Activated CD4-positive, alpha-beta T cell treated with anti-CD3 and anti-CD28 coated beads for 4 hours (primary cell): ENCODE data around the gene UBTD1.
"Not testable (repeated sequence)": the region's sequence is repeated elsewhere in the genome, so short reads cannot be mapped to it uniquely, and the experiment has no call there.

Experiments used
- DNase-seq, 2 donors: peaks; one replicate each; pipeline ENCODE4 v3.0.0-alpha.2; 2020

UBTD1 gene

DNA sequence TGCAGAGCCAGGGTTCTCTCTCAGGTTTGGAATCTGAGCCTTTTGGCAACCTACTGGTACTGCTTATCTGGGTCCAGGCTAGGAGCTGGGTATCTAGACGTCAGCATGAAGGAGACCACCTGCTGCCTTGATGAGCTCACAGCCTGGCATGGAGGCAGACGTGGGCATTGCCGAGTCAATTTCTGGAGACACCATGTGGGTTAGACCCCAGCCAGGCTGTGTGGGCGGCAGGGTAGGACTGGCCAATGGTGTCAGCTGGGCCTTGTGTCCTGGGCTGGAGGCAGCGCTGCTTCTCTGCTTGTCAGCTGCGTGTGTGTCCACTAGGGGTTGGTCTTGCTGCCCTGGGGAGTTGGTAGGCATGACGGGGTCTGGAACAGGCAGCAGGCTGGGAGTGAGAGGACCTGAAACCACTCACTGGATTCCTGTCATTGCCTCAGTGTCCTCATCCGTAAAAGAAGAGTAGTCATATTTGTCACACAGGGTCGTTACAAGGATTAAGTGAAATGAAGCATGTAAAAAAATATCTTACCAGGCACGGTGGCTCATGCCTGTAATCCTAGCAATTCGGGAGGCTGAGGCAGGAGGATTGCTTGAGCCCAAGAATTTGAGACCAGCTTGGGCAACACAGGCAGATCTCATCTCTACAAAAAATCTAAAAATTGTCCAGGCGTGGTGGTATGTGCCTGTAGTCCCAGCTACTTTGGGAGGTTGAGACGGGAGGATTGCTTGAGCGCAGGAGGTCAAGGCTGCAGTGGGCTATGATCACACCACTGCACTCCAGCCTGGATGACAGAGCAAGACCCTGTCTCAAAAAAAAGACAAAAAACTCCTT lies 42.2 kb downstream of the UBTD1 start:
- DNase-seq = no peak

DNA sequence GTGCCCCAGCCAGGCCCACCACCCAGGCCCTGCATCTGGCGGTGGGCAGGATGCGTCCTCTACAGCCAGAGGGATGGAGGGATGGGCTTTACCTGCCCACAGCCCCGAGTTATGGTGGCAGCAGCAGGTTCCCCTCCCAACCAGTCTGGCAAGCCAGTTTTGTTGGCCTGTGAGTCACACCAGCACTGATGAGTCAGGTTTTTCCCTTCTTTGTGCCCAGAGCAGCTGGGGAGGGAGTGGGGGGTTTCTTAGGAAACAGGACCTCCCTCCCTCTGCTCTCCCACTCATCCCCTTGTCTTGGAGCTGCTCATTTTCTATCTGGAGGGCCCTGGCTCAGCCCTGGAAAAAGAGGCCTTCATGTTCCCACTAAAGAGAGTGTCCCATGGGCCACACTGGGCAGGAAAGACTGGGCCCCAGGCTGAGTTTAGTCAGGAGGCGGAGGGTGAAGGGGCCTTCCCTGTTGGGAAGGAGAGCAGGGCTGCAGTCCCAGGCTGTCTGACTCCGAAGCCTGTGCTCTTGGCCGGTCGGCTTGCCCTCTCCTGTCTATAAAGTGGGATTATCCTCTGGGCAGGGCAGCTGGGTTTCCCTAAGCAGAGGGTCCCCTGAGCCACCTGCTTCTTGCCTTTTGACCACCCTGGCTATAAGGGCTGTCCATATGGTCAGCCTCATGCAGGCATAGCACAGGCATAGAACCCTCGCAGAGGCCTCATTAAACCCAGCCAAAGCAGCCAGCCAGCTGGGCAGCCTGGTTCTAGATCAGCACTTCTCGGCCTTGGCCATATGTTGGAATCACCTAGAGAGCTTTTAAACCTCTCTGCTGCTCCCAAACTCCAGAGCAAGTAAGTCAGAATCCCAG lies 43.7 kb downstream of the UBTD1 start:
- peak; percentile 44 to 49 for DNase-seq

- peak; percentile 42 to 56 for DNase-seq
Measured at GRCh38 chr10:97543025-97543546, 44.4 kb downstream of the UBTD1 start.

DNA sequence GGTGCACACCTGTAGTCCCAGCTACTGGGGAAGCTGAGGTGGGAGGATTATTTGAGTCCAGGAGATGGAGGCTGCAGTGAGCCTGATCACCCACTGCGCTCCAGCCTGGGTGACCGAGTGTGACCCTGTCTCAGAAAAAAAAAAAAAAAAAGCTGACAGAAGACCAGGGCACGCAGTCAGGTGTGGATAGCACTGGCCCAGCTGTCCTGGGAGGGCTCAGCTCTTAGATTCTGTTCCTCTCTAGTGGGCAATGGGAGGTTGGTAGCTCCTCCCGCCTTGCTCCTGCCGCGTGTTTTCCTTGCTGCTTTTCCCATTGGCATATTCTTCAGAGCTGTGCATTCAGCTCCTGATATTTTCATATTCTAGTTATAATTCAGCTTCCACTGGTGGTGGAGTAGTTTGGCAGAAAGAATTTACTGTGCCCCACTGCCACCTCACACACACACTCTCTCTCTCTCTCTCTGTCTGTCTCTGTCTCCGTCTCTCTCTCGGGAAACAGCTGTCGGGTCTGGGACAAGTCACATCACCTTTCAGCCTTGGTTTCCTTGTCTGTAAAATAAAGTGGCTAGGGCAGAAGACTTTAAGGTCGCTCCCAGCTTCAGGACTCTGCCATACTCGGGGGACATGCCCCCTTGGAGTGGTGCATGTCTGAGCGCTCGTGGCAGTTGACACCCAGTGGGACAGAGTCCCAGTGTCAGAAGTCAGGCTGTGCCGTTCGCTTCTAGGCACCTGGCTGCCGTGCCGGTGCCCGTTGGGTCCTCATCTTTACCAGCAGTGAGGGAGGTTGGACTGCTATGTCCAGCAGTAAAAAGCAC lies 47.9 kb downstream of the UBTD1 start:
- no peak for DNase-seq

- DNase-seq = no peak
Measured at GRCh38 chr10:97547271-97547600, 48.5 kb downstream of the UBTD1 start.

DNA sequence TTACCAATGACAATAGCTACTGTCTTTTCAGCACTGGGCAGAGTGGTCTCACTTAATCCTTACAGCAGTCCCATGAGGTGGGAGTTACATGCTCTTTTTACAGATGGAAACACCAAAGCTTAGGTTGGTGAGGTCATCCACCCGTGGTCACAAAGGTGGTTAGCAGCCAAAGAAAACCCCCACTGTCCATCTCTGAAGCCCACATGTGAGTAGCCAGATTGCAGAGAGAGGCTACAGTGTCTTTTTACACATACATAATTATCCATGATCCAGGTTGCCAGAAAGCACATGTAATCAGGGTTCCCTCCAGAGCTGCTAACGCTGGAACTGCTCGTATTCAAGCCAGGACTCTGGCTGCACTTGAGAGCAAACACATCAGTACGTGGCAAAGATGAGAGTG lies 49.2 kb downstream of the UBTD1 start:
- no peak for DNase-seq

- no peak for DNase-seq
Measured at GRCh38 chr10:97548828-97549455, 50.2 kb downstream of the UBTD1 start.

GRCh38 chr10:97549587-97550322 lies 51.0 kb downstream of the UBTD1 start:
- DNase-seq = no peak

DNA sequence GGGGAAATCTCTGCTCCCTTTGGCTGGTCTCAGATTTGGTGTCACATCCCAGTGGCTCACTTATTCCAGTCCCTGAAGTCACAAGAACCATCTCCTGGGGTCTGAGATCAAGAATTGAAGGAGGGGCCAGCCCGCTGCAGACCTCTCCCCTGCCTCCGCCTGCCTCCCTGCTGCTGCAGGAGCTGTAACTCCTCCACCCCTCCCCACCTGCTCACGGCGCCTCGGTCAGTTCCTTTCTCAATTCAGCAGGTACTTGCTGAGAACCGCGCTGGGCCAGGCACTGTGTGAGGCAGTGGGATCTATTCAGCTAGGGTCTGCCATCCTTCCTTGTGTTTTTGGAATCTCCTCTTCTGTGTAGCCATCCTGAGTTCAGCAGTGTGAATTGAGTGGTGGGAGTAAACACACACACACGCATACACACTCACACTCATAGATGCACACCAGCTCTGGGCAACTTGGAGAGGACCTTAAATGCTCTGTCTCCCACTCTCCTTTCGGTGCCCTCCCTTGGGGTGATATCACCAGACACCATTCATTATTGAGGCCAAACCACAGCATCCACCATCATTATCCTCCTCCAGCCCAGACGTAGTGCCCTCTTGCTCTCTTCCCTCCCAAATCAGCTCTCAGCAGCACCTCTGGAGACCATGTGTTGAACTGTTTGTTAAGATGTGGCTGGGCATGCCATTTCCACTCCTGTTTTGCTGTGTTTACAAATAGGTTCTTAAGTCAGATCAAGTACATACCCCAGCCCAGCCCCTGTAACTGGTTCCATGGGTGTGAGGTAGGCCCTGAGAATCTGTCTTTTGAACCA lies 51.8 kb downstream of the UBTD1 start:
- DNase-seq = no peak

GRCh38 chr10:97551271-97551670 lies 52.5 kb downstream of the UBTD1 start:
- DNase-seq = no peak

DNA sequence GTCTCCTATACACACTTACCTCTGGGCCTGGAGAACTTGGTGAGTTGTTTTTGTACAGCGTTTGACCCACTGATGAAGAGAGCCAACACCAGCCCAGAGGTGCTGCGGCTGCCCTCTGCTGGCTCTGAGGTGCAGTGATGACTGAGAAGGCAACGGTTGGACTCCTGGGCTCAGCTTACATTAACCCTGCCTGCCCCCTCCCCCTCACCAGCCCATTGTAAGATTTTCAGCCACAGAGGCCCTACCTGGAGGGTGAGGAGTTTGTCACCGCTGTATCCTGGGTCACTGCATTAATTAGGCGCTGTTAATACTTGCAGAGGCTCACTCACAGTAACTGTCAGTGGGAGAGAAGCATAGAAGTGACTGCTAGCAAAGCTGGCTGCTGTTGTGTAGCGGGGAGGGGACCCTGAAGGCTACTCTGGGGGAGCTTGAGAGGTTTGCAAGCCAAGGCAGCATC lies 54.9 kb downstream of the UBTD1 start:
- DNase-seq = peak; percentile 60 to 61

GRCh38 chr10:97554336-97554735 lies 55.6 kb downstream of the UBTD1 start:
- not testable (repeated sequence) for DNase-seq

DNA sequence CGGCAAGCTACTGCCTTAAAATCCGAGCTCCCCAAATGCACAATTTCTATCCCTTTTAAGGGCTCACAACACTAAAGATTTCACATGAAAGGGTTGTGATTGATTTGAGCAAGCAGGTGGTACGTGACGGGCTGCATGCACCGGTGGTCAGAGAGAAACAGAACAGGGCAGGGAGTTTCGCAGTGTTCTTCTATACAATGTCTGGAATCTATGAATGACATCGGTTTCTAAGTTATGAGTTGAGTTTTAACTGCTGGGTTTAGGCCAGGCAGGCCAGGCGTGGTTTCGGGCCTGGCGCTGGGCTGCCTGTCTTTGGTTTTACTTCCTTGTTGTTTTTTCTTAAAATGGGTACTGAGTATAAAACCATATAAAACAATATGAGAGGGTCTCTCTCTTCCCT lies 56.8 kb downstream of the UBTD1 start:
- not testable (repeated sequence) for DNase-seq

DNA sequence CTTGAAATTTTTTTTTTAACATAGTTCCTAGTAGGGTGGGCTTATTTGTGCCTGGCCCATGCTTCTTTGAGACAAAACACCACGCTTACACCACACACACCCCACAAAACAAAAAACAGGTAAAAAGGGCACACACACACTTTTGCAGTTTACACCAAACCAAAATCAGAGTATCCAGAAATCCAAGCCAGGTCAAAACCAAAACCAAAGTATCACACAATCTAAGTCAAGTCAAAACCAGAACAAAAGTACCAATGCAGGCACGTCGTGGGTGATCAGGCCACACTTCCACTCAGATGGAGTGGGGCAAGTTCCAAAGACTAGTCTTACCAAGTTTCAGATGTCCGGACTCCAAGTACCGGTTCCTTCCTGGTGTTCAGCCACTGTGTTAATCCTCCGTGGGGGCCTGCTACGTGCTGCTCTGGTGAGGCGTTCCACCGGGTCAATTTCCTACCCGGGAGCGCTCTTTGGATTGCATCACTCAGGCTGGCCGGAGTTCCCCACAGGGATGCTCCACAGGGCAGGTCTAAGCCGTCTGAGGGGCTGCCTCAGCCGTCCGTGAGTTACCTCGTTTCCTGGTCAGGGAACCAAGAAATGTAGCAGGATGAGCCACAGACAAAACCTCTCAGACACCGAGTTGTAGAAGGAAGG lies 62.1 kb downstream of the UBTD1 start:
- DNase-seq = not testable (repeated sequence)

DNA sequence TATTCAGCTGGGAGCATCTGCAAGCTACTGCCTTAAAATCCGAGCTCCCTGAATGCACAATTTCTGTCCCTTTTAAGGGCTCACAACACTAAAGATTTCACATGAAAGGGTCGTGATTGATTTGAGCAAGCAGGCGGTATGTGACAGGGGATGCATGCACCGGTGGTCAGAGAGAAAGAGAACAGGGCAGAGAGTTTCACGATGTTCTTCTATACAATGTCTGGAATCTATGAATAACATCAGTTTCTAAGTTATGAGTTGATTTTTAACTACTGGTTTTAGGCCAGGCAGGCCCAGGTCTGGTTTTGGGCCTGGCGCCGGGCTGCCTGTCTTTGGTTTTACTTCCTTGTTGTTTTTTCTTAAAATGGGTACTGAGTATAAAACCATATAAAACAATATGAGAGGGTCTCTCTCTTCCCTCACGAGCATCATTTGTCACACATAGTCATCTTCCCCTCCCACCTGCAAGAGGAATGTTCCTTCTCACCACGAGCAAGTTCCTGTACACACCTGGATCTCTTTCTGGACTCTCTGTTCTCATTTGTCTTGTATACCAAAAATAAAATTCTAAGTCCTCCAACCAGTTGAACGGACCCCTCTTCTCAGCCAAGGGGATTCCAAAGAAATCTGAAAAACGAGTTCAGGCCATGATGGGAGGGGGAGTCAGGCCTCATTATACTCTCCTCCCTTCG lies 62.8 kb downstream of the UBTD1 start:
- DNase-seq = not testable (repeated sequence)

GRCh38 chr10:97562329-97562728 lies 63.6 kb downstream of the UBTD1 start:
- DNase-seq = not testable (repeated sequence)

GRCh38 chr10:97563337-97563736 lies 64.6 kb downstream of the UBTD1 start:
- no peak for DNase-seq

DNA sequence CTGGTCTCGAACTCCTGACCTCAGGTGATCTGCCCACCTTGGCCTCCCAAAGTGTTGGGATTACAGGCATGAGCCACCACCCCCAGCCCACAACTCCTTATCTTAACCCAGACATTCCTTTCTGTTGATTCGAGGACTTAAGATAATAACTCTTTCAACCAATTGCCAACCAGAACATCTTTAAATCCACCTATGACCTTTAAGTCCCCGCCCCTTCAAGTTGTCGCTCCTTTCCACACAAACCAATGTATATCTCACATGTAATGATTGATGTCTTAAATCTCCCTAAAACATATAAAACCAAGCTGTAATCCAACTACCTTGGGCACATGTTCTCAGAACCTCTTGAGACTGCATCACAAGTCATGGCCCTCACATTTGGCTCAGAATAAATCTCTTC lies 66.1 kb downstream of the UBTD1 start:
- no peak for DNase-seq

DNA sequence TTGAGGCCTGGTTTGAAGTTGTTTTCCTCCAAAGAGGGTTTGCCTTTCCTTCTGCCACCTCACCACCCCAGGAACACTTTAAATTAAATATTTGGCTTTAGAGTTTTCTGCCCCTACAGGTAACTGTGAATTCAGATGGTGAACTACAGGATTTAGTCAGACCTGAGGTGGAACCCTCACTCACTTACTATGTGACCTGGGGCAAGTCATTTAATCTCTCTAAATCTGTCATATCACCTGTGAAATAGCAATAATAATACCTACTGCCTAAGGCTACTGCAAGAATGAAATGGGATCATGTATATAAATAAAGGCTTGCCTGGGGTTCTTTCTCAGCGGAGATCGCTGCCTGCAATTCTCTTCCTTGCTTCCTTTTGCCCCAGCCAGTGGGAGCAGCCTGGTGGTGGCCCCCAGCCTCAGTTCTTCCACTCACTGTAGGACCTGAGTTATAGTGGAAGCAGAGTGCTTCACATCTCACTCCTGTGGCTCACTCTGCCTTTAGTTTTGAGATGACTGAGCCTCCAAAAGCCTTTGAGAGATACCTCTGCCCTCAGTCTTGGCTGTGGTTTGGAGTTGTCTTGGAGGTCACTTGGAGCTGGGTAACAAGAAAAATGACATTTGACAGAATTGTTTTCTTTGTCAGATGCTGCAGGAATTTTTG lies 67.7 kb downstream of the UBTD1 start:
- no peak for DNase-seq
